ENCODE measurements around the gene GPR62. TPM values are rescaled to one million over a fixed set of nuclear protein-coding genes. Genes with fewer than 3 reads are reported as not detected.

Gene GPR62
- total RNA-seq, 1 experiment from 2014 or later: not detected

Other genes with a start within 250 kb of the GPR62 start
- 0.06 TPM in 1 of 2 replicates, not detected in the other for gene GRM2, start 248.3 kb upstream of the GPR62 start, total RNA-seq (2014; rRNA removed)
- gene IQCF6, start 176.1 kb upstream of the GPR62 start, total RNA-seq (2014; rRNA removed): not detected in 2 replicates
- not detected in 2 replicates for gene IQCF2, start 93.8 kb upstream of the GPR62 start, total RNA-seq (2014; rRNA removed)
- not detected in 2 replicates for gene IQCF5, start 79.8 kb upstream of the GPR62 start, total RNA-seq (2014; rRNA removed)
- not detected in 2 replicates for gene IQCF1, start 52.0 kb upstream of the GPR62 start, total RNA-seq (2014; rRNA removed)
- gene RRP9, start 13.5 kb upstream of the GPR62 start, total RNA-seq (2014; rRNA removed): 43.2 and 50.7 TPM in 2 replicates
- gene PARP3, start 13.0 kb upstream of the GPR62 start, total RNA-seq (2014; rRNA removed): 34.2 and 44.0 TPM in 2 replicates
- 189 and 276 TPM in 2 replicates for gene PCBP4, start 12.1 kb downstream of the GPR62 start, total RNA-seq (2014; rRNA removed)
- gene ABHD14B, start 18.7 kb downstream of the GPR62 start, total RNA-seq (2014; rRNA removed): 54.6 and 59.9 TPM in 2 replicates
- gene ABHD14A, start 19.7 kb downstream of the GPR62 start, total RNA-seq (2014; rRNA removed): 23.1 and 30.7 TPM in 2 replicates
- 60.4 and 75.4 TPM in 2 replicates for gene ACY1, start 28.2 kb downstream of the GPR62 start, total RNA-seq (2014; rRNA removed)
- gene RPL29, start 40.5 kb downstream of the GPR62 start, total RNA-seq (2014; rRNA removed): 1,243 and 1,634 TPM in 2 replicates
- 15.3 and 15.7 TPM in 2 replicates for gene DUSP7, start 101.2 kb downstream of the GPR62 start, total RNA-seq (2014; rRNA removed)
- 18.9 and 19.1 TPM in 2 replicates for gene POC1A, start 199.0 kb downstream of the GPR62 start, total RNA-seq (2014; rRNA removed)
- gene ALAS1, start 242.8 kb downstream of the GPR62 start, total RNA-seq (2014; rRNA removed): 44.2 and 57.9 TPM in 2 replicates

All from LHCN-M2 (cell line).